ENCODE results near the gene USP7.
"Not testable (repeated sequence)": the region's sequence is repeated elsewhere in the genome, so short reads cannot be mapped to it uniquely, and the experiment has no call there.

The USP7 gene

GRCh38 chr16:8920645-8921346, 42.9 kb downstream of the USP7 start:
- DNase-seq: no peak

GRCh38 chr16:8919934-8920462, 43.7 kb downstream of the USP7 start:
- no peak for DNase-seq

GRCh38 chr16:8919089-8919933, 44.4 kb downstream of the USP7 start:
- no peak for DNase-seq

- DNase-seq: not testable (repeated sequence)
Measured at GRCh38 chr16:8917336-8917735, 46.4 kb downstream of the USP7 start.

GRCh38 chr16:8916541-8917225, 47.0 kb downstream of the USP7 start:
- DNase-seq: no peak

- no peak for DNase-seq
Measured at GRCh38 chr16:8915722-8916301, 47.9 kb downstream of the USP7 start.

GRCh38 chr16:8914098-8914497, 49.6 kb downstream of the USP7 start:
- no peak for DNase-seq

GRCh38 chr16:8912793-8913192, 50.9 kb downstream of the USP7 start:
- DNase-seq: no peak

GRCh38 chr16:8910811-8911210, 52.9 kb downstream of the USP7 start:
- DNase-seq: no peak

- no peak for DNase-seq
Measured at GRCh38 chr16:8908810-8909468, 54.8 kb downstream of the USP7 start.

- DNase-seq: no peak
Measured at GRCh38 chr16:8907096-8907495, 56.6 kb downstream of the USP7 start.

- DNase-seq: no peak
Measured at GRCh38 chr16:8905795-8906591, 57.7 kb downstream of the USP7 start.

- DNase-seq: no peak
Measured at GRCh38 chr16:8905168-8905762, 58.4 kb downstream of the USP7 start.

GRCh38 chr16:8904018-8904430, 59.7 kb downstream of the USP7 start:
- DNase-seq: no peak

GRCh38 chr16:8903004-8903403, 60.7 kb downstream of the USP7 start:
- DNase-seq: no peak

GRCh38 chr16:8901320-8901861, 62.3 kb downstream of the USP7 start:
- DNase-seq: no peak

GRCh38 chr16:8900343-8900742, 63.4 kb downstream of the USP7 start:
- no peak for DNase-seq

- DNase-seq: no peak
Measured at GRCh38 chr16:8899709-8900317, 63.9 kb downstream of the USP7 start.

- no peak for DNase-seq
Measured at GRCh38 chr16:8898660-8899318, 64.9 kb downstream of the USP7 start.

Data from activated effector memory CD4-positive, alpha-beta T cell treated with Interleukin-2 at 50 U/mL for 16 hours (primary cell).